Activated T-cell treated with anti-CD3 and anti-CD28 coated beads, Interleukin-2, amount 50 U/mL, for 4 hours (primary cell): Measurements from ENCODE around the gene LIPI. TPM values are rescaled to one million over a fixed set of nuclear protein-coding genes. Genes with fewer than 3 reads are reported as not detected.
"Not testable (repeated sequence)": the region's sequence is repeated elsewhere in the genome, so short reads cannot be mapped to it uniquely, and the experiment has no call there.

ENCODE experiments used
- ATAC-seq, 2 donors: fragments of 200-7000 bp; cut with Tn5 transposase; one replicate each; pipeline ENCODE4 v1.10.0; 2021
- DNase-seq: peaks from one replicate; pipeline ENCODE4 v3.0.0-alpha.2; 2020
- H3K27me3 Mint-ChIP-seq: one replicate; pipeline ENCODE4 v1.8.0; 2021; ENCODE audit warnings: low read depth, mixed read lengths
- H3K36me3 Mint-ChIP-seq: one replicate; pipeline ENCODE4 v1.8.0; 2022; ENCODE audit warnings: mixed read lengths; ENCODE audit not compliant: insufficient read depth
- H3K4me1 Mint-ChIP-seq: one replicate; pipeline ENCODE4 v1.8.0; 2021; ENCODE audit warnings: low read depth, mixed read lengths
- H3K4me3 Mint-ChIP-seq: one replicate; pipeline ENCODE4 v1.8.0; 2021; ENCODE audit warnings: mild to moderate bottlenecking, moderate library complexity, mixed read lengths
- H3K9me3 Mint-ChIP-seq: one replicate; pipeline ENCODE4 v1.8.0; 2021; ENCODE audit warnings: mixed read lengths
- total RNA-seq, 3 donors: library from RNA; stranded (reverse); gene quantifications; one replicate each; pipeline ENCODE4 v1.2.1, GENCODE V29; 2021

Gene LIPI
- total RNA-seq, 3 donors from 2014 or later = not detected

GRCh38 chr21:14073615-14074014 lies 137.1 kb downstream of the LIPI start:
- no peak for DNase-seq
- no peaks in the 10 kb centered on the region for H3K36me3 Mint-ChIP-seq
- H3K4me3 Mint-ChIP-seq = no peak overlapping the region
- H3K4me1 Mint-ChIP-seq = no peaks in the 10 kb centered on the region
- H3K27me3 Mint-ChIP-seq = no peaks in the 10 kb centered on the region
- H3K9me3 Mint-ChIP-seq = peaks cover 16% of the 10 kb centered on the region
- no peak for ATAC-seq

GRCh38 chr21:14072761-14073535 lies 137.8 kb downstream of the LIPI start:
- no peak for DNase-seq
- no peak overlapping the region for H3K4me3 Mint-ChIP-seq
- H3K9me3 Mint-ChIP-seq = peaks cover 9% of the 10 kb centered on the region
- H3K27me3 Mint-ChIP-seq = no peaks in the 10 kb centered on the region
- no peak for ATAC-seq
- H3K36me3 Mint-ChIP-seq = no peaks in the 10 kb centered on the region
- H3K4me1 Mint-ChIP-seq = no peaks in the 10 kb centered on the region

GRCh38 chr21:14071902-14072734 lies 138.6 kb downstream of the LIPI start:
- no peaks in the 10 kb centered on the region for H3K27me3 Mint-ChIP-seq
- DNase-seq = no peak
- H3K4me3 Mint-ChIP-seq = no peak overlapping the region
- peaks cover 6% of the 10 kb centered on the region for H3K9me3 Mint-ChIP-seq
- no peaks in the 10 kb centered on the region for H3K36me3 Mint-ChIP-seq
- ATAC-seq = no peak
- H3K4me1 Mint-ChIP-seq = no peaks in the 10 kb centered on the region

GRCh38 chr21:14070968-14071367 lies 139.8 kb downstream of the LIPI start:
- H3K4me1 Mint-ChIP-seq = no peaks in the 10 kb centered on the region
- H3K27me3 Mint-ChIP-seq = no peaks in the 10 kb centered on the region
- ATAC-seq = no peak
- no peak for DNase-seq
- H3K4me3 Mint-ChIP-seq = no peak overlapping the region
- H3K9me3 Mint-ChIP-seq = no peaks in the 10 kb centered on the region
- no peaks in the 10 kb centered on the region for H3K36me3 Mint-ChIP-seq

GRCh38 chr21:14070049-14070893 lies 140.5 kb downstream of the LIPI start:
- H3K27me3 Mint-ChIP-seq = no peaks in the 10 kb centered on the region
- no peak overlapping the region for H3K4me3 Mint-ChIP-seq
- DNase-seq (no peak), ATAC-seq (no peak)
- H3K9me3 Mint-ChIP-seq = no peaks in the 10 kb centered on the region
- no peaks in the 10 kb centered on the region for H3K4me1 Mint-ChIP-seq
- H3K36me3 Mint-ChIP-seq = no peaks in the 10 kb centered on the region

GRCh38 chr21:14064296-14064645 lies 146.5 kb downstream of the LIPI start:
- no peaks in the 10 kb centered on the region for H3K36me3 Mint-ChIP-seq
- no peak for DNase-seq
- H3K4me3 Mint-ChIP-seq = no peak overlapping the region
- H3K9me3 Mint-ChIP-seq = no peaks in the 10 kb centered on the region
- H3K4me1 Mint-ChIP-seq = no peaks in the 10 kb centered on the region
- H3K27me3 Mint-ChIP-seq = no peaks in the 10 kb centered on the region
- ATAC-seq = no peak

GRCh38 chr21:14063620-14064295 lies 147.0 kb downstream of the LIPI start:
- DNase-seq, H3K36me3 Mint-ChIP-seq, H3K27me3 Mint-ChIP-seq, H3K4me1 Mint-ChIP-seq, H3K4me3 Mint-ChIP-seq, H3K9me3 Mint-ChIP-seq, ATAC-seq: not testable (repeated sequence)

- not testable (repeated sequence) for ATAC-seq, H3K4me3 Mint-ChIP-seq
These were observed 148.1 kb downstream of the LIPI start for GRCh38 chr21:14062684-14063083.

GRCh38 chr21:14061820-14062219 lies 148.9 kb downstream of the LIPI start:
- DNase-seq, ATAC-seq, H3K4me1 Mint-ChIP-seq, H3K4me3 Mint-ChIP-seq, H3K9me3 Mint-ChIP-seq, H3K27me3 Mint-ChIP-seq, H3K36me3 Mint-ChIP-seq: not testable (repeated sequence)

More at GRCh38 chr21:14062684-14063083, 148.1 kb downstream of the LIPI start:
- not testable (repeated sequence) for H3K36me3 Mint-ChIP-seq, H3K9me3 Mint-ChIP-seq, DNase-seq, H3K4me1 Mint-ChIP-seq, H3K27me3 Mint-ChIP-seq

- H3K4me3 Mint-ChIP-seq, H3K9me3 Mint-ChIP-seq, H3K4me1 Mint-ChIP-seq, H3K27me3 Mint-ChIP-seq, H3K36me3 Mint-ChIP-seq, DNase-seq: not testable (repeated sequence)
- ATAC-seq = peak in 1 of 2 donors; percentile 17
These were observed 151.6 kb downstream of the LIPI start for GRCh38 chr21:14058995-14059627.

Other genes starting within 250 kb of the LIPI start
- gene RBM11, start 5.2 kb upstream of the LIPI start, total RNA-seq = 1 to 10 TPM; 2.1 to 2.8 (median 2.3) TPM
- 10 to 100 TPM; 31.8 to 47.0 (median 41.0) TPM for gene HSPA13, start 172.2 kb upstream of the LIPI start, total RNA-seq